Karpas-422 (cell line): Measurements from ENCODE around the gene ATOH8. TPM values are rescaled to one million over a fixed set of nuclear protein-coding genes. Genes with fewer than 3 reads are reported as not detected.

Source experiments
- DNase-seq: peaks from one replicate; pipeline ENCODE4 v3.0.0-alpha.2; 2015
- H2AFZ ChIP-seq: fragments of 200-600 bp; sonication (generic); 2 replicates; pipeline ENCODE4 v1.6.1; 2014; ENCODE audit warnings: antibody characterized with exemption, low read length, mixed read lengths
- H3K27ac ChIP-seq: fragments of 200-600 bp; sonication (generic); 2 replicates; pipeline ENCODE4 v1.5.1; 2014; ENCODE audit warnings: mild to moderate bottlenecking, low read length, moderate library complexity
- H3K27me3 ChIP-seq: fragments of 200-600 bp; sonication (generic); 2 replicates; pipeline ENCODE4 v1.6.1; 2014; ENCODE audit warnings: low read length, mixed read lengths
- H3K36me3 ChIP-seq: fragments of 200-600 bp; sonication (generic); 2 replicates; pipeline ENCODE4 v1.6.1; 2014; ENCODE audit warnings: low read length, mixed read lengths; ENCODE audit not compliant: insufficient read depth
- H3K4me1 ChIP-seq: fragments of 200-600 bp; sonication (generic); 2 replicates; pipeline ENCODE4 v1.6.1; 2014; ENCODE audit warnings: mild to moderate bottlenecking, low read length, mixed read lengths
- H3K4me2 ChIP-seq: fragments of 200-600 bp; sonication (generic); 2 replicates; pipeline ENCODE4 v1.6.1; 2014; ENCODE audit warnings: low read length, low read depth, mild to moderate bottlenecking; ENCODE audit not compliant: poor library complexity, severe bottlenecking
- H3K4me3 ChIP-seq: fragments of 200-600 bp; sonication (generic); 2 replicates; pipeline ENCODE4 v1.5.1; 2014; ENCODE audit warnings: mild to moderate bottlenecking, antibody characterized with exemption, low read length, mixed read lengths
- H3K79me2 ChIP-seq: fragments of 200-600 bp; sonication (generic); 2 replicates; pipeline ENCODE4 v1.6.1; 2014; ENCODE audit warnings: mild to moderate bottlenecking, low read length, mixed read lengths
- H3K9ac ChIP-seq: fragments of 200-600 bp; sonication (generic); 2 replicates; pipeline ENCODE4 v1.6.0; 2014; ENCODE audit warnings: low read length
- H3K9me2 ChIP-seq: fragments of 200-600 bp; sonication (generic), shearing (Covaris generic); replicated peaks from 2 replicates; pipeline ENCODE4 v1.6.0; 2014; ENCODE audit warnings: mild to moderate bottlenecking, low read length, moderate library complexity; ENCODE audit not compliant: insufficient read depth
- H3K9me3 ChIP-seq: fragments of 300-700, 200-600 bp; sonication (generic); 2 replicates; pipeline ENCODE4 v1.6.1; 2014; ENCODE audit warnings: low read length, mixed read lengths
- H4K20me1 ChIP-seq: fragments of 200-600 bp; sonication (generic); 2 replicates; pipeline ENCODE4 v1.6.1; 2014; ENCODE audit warnings: mild to moderate bottlenecking, antibody characterized with exemption, low read length, low read depth; ENCODE audit not compliant: insufficient read depth
- total RNA-seq: library from RNA; depleted of rRNA; stranded (reverse); fragments of >200 nt; shearing (Covaris generic); gene quantifications from 2 replicates; pipeline ENCODE4 v1.2.3, GENCODE V29; 2014; ENCODE audit warnings: low replicate concordance

The ATOH8 gene
- total RNA-seq, 1 experiment from 2014 or later: not detected

DNA sequence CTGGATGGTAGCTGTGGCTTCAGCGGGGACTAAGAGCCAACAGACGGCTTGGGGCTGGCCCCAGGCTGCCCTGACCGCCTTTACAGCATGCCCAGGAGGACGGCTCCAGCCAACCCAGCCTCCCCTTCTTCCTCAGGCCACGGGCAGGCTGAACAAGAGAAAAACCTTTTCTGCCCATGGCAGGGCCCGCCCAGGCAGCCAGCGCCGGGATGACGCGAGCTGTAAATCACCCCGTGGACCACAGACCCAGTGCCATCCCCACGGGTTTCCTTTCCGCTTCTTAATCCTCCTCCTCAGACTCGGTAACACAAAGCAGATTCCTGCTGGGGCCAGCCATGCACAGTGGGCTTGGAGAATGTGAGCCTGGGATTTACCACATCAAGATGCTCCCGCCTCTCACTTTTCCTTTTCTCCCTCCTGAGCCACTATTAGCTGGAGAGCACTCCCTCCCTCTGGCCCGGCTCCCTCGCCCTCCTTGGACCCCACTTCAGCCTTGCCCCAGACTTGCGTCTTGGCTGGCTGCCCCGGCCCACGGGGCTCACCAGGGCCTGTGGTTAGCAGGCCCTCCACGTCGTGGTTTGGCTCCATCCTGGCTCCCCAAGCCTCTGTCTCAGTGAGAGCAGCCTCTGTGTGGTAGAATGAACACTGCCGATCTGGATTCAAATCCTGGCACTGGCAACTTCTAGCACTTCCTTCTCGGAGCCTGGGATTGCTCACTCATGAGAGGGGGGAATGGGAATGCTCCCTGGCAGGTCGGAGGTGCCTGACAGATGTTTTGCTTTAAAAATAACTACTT is 31.4 kb downstream of the ATOH8 start:
- no peaks in the 10 kb centered on the region for H3K79me2 ChIP-seq
- DNase-seq: no peak

DNA sequence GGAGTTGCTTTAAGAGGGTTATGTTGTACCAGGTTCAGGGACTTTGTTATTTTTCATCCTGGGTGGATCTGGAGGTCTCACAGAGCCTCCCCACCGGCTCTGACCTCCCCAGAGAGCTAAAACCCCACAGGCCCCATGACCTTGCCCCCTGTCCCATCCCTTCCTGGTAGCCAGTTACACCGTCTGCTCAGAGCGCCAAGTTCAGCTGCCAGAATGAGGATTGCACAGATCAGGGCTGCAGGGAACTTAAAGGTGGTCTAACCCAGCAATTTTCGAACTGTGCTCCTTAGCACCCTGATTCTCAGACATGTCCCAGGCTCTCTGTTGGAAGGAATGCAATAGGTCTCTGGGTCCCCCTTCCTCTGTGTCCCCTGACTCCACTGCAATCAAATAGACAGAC is 32.1 kb downstream of the ATOH8 start:
- Histone ChIP-seq H3K27ac (no peak overlapping the region), H3K4me2 (no peak overlapping the region), H4K20me1 (no peaks in the 10 kb centered on the region; the same call in 1 of the 2 replicates), H3K4me1 (no peaks in the 10 kb centered on the region), H3K79me2 (no peaks in the 10 kb centered on the region), H3K27me3 (no peaks in the 10 kb centered on the region), H3K4me3 (no peak overlapping the region), H3K36me3 (no peaks in the 10 kb centered on the region), H2AFZ (no peak overlapping the region), H3K9me3 (no peaks in the 10 kb centered on the region), H3K9me2 (no peaks in the 10 kb centered on the region), H3K9ac (no peak overlapping the region)
- no peak for DNase-seq

More for the DNA sequence above, 31.4 kb downstream of the ATOH8 start:
- no peak overlapping the region for H3K4me2 ChIP-seq
- H3K9ac ChIP-seq: no peak overlapping the region
- H3K4me1 ChIP-seq: no peaks in the 10 kb centered on the region
- H3K36me3 ChIP-seq: no peaks in the 10 kb centered on the region
- H4K20me1 ChIP-seq: no peaks in the 10 kb centered on the region; the same call in 1 of the 2 replicates
- H3K27me3 ChIP-seq: no peaks in the 10 kb centered on the region
- no peak overlapping the region for H3K4me3 ChIP-seq
- no peak overlapping the region for H3K27ac ChIP-seq
- no peak overlapping the region for H2AFZ ChIP-seq
- H3K9me2 ChIP-seq: no peaks in the 10 kb centered on the region
- no peaks in the 10 kb centered on the region for H3K9me3 ChIP-seq

DNA sequence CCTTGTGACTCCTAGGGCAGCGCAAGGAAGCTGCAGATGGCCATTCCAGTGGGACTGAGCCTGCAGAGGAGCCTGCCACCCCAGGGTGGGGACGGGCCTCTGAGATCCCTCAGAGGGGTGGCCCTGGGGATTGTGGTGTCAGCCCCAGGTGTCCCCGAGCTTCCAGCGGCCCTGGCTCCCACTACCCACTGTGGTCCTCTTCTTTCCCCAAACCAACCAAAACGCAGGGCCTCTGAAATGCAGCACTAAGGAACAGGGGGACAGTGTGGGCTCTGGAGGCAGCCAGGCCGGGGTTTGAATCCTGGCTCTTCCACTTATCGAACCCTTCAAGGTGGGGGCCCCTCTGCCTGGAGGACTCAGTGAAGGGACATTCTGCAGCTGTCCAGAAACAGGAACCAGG is 32.7 kb downstream of the ATOH8 start:
- Histone ChIP-seq H2AFZ (no peak overlapping the region), H3K4me2 (no peak overlapping the region), H3K79me2 (no peaks in the 10 kb centered on the region), H3K4me1 (no peaks in the 10 kb centered on the region), H3K9me2 (no peaks in the 10 kb centered on the region), H3K4me3 (no peak overlapping the region), H3K9ac (no peak overlapping the region), H4K20me1 (no peaks in the 10 kb centered on the region; the same call in 1 of the 2 replicates), H3K9me3 (no peaks in the 10 kb centered on the region), H3K27ac (no peak overlapping the region), H3K27me3 (no peaks in the 10 kb centered on the region), H3K36me3 (no peaks in the 10 kb centered on the region)
- DNase-seq: no peak

DNA sequence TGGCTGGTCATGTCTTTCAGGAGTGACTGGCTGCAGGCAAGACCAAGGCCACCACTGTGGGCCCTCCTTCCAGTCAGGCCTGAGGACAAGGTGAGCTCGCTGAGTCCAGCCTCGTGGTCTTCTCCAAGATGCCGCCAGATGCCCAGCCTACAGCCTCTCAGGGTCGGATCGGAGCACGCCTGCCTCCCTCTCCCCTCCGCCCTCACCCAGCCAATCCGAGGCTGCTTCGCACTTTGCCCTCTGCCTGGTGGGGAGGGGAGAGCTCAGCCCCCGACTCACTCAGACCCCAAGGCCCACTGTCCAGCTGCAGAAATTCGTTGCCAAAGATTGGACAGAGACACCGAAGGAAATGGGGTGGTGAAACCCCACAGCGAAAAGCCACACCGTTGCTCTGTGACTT is 33.1 kb downstream of the ATOH8 start:
- H3K4me2 ChIP-seq: no peak overlapping the region
- H3K9me3 ChIP-seq: no peaks in the 10 kb centered on the region
- no peak overlapping the region for H2AFZ ChIP-seq
- no peaks in the 10 kb centered on the region for H3K79me2 ChIP-seq
- H3K27me3 ChIP-seq: no peaks in the 10 kb centered on the region
- H4K20me1 ChIP-seq: no peaks in the 10 kb centered on the region; the same call in 1 of the 2 replicates
- no peak overlapping the region for H3K9ac ChIP-seq
- no peak overlapping the region for H3K27ac ChIP-seq
- H3K36me3 ChIP-seq: no peaks in the 10 kb centered on the region
- DNase-seq: no peak
- no peaks in the 10 kb centered on the region for H3K9me2 ChIP-seq
- H3K4me1 ChIP-seq: no peaks in the 10 kb centered on the region
- H3K4me3 ChIP-seq: no peak overlapping the region

DNA sequence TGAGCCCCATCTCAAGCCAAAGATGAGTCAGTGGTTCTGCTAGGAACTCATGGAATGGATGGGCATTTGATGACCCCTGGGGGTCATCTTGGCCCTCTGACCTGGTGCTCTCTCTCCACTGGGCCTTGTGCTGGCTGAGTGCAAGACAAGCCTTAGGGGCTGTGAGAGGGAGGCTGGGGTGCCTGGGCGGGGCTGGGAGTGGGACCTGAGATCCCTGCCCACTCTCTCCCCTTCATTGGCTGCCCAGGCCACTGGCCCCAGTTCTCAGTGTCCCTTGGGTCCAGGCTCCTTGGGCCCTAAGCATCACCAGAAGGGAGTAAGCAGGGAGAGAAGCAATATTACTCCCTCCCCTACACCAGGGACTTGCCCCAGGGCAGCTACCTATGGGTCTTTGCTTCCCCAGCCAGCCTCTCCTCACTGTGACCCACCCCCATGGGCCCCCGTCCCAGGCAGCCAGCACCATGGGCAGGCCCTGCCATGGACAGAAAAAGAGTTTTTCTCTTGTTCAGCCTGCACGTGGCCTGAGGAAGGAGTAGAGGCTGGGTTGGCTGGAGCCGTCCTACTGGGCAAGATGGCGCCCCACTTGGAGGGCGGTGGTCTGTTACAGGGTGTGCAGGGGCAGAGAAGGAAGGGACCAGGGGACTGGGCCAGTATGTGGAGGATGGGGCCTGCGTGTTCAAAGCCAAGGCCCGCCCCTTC is 33.6 kb downstream of the ATOH8 start:
- Histone ChIP-seq H3K27me3 (no peaks in the 10 kb centered on the region), H3K4me3 (no peak overlapping the region), H2AFZ (no peak overlapping the region), H3K9me3 (no peaks in the 10 kb centered on the region), H4K20me1 (no peaks in the 10 kb centered on the region; the same call in 1 of the 2 replicates), H3K4me1 (no peaks in the 10 kb centered on the region), H3K9me2 (no peaks in the 10 kb centered on the region), H3K79me2 (no peaks in the 10 kb centered on the region), H3K36me3 (no peaks in the 10 kb centered on the region), H3K4me2 (no peak overlapping the region), H3K9ac (no peak overlapping the region), H3K27ac (no peak overlapping the region)
- DNase-seq: no peak

DNA sequence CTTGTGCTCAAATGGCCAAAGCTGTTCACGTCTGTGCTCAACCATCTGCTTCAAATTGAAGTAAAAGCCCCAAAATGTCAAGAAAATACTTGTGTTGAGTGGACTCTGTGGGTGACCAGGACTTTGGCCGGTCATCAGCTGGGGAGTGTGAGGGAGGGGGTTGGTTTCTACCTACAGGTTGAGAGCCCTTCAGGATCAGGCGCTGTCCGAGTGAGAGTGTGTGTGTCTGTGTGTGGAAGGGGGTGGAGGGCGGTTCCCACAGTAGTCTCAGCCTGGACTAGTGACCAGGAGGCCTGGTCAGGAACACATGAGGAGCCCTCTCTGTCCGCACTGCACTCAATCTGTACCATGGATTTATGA is 34.2 kb downstream of the ATOH8 start:
- no peak overlapping the region for H3K27ac ChIP-seq

DNA sequence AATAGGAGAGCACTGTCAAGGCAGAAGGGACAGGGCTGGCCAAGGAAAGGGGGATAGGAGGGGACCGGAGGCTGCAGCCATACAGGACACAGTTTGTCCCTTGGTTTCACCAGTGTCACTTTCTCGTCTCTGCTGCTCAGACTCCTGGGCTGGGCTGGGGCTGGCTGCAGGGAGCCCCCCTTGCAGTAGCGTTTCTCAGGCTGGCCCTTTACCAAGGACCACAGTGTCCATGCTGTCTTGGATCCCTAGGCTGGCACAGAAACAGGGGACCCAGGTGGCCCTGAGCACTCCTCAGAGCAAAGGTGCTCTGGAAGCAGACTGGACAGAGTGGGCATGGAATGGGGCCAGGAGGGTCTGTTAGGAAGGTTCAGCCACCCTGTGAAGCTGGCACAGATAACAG is 34.8 kb downstream of the ATOH8 start:
- no peak for DNase-seq
- H3K9me2 ChIP-seq: no peaks in the 10 kb centered on the region
- H2AFZ ChIP-seq: no peak overlapping the region
- no peak overlapping the region for H3K27ac ChIP-seq
- no peak overlapping the region for H3K4me2 ChIP-seq
- no peak overlapping the region for H3K9ac ChIP-seq
- H3K27me3 ChIP-seq: no peaks in the 10 kb centered on the region
- no peaks in the 10 kb centered on the region for H3K9me3 ChIP-seq
- no peaks in the 10 kb centered on the region for H3K4me1 ChIP-seq
- H3K36me3 ChIP-seq: no peaks in the 10 kb centered on the region
- no peak overlapping the region for H3K4me3 ChIP-seq
- H4K20me1 ChIP-seq: no peaks in the 10 kb centered on the region; the same call in 1 of the 2 replicates
- H3K79me2 ChIP-seq: no peaks in the 10 kb centered on the region

More for the DNA sequence above, 34.2 kb downstream of the ATOH8 start:
- H4K20me1 ChIP-seq: no peaks in the 10 kb centered on the region; the same call in 1 of the 2 replicates
- no peak overlapping the region for H3K9ac ChIP-seq
- no peaks in the 10 kb centered on the region for H3K4me1 ChIP-seq
- no peak for DNase-seq
- H3K27me3 ChIP-seq: no peaks in the 10 kb centered on the region
- no peaks in the 10 kb centered on the region for H3K36me3 ChIP-seq
- no peak overlapping the region for H3K4me3 ChIP-seq
- H3K4me2 ChIP-seq: no peak overlapping the region
- H3K9me2 ChIP-seq: no peaks in the 10 kb centered on the region
- H3K9me3 ChIP-seq: no peaks in the 10 kb centered on the region
- no peak overlapping the region for H2AFZ ChIP-seq
- no peaks in the 10 kb centered on the region for H3K79me2 ChIP-seq

DNA sequence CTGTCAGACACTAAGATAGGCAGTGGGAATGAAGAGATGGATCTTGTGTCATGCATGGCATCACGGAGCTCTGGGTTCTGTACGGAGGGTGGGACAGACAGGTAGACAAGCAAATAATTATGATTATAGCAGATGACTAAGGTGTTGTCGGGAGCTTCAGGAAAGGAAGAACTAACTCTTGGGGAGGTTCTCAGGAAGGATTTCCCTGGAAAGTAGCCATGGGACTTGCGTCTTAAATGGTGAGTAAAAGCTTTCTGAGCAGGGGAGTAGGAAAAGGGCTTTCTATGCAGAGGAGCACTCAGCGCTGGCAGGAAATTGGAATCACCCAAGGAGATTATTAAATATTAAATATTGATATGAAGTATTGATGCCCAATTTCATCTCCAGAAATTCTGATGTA is 35.5 kb downstream of the ATOH8 start:
- H3K9ac ChIP-seq: no peak overlapping the region
- H3K27me3 ChIP-seq: no peaks in the 10 kb centered on the region
- H3K79me2 ChIP-seq: no peaks in the 10 kb centered on the region
- no peaks in the 10 kb centered on the region for H3K9me3 ChIP-seq
- no peak overlapping the region for H3K27ac ChIP-seq
- H3K9me2 ChIP-seq: no peaks in the 10 kb centered on the region
- no peaks in the 10 kb centered on the region for H3K36me3 ChIP-seq
- no peak for DNase-seq
- H4K20me1 ChIP-seq: no peaks in the 10 kb centered on the region; the same call in 1 of the 2 replicates
- H3K4me3 ChIP-seq: no peak overlapping the region
- H2AFZ ChIP-seq: no peak overlapping the region
- no peaks in the 10 kb centered on the region for H3K4me1 ChIP-seq
- no peak overlapping the region for H3K4me2 ChIP-seq
